HG02763 (cell line): ENCODE data around the gene RABL2A.
"Not testable (repeated sequence)": the region's sequence is repeated elsewhere in the genome, so short reads cannot be mapped to it uniquely, and the experiment has no call there.

Source experiments
- ATAC-seq: cut with Tn5 transposase; IDR thresholded peaks from one replicate; pipeline ENCODE4 v1.9.1; 2021; ENCODE audit warnings: mild to moderate bottlenecking, moderate library complexity; ENCODE audit not compliant: unreplicated experiment

RABL2A gene

GRCh38 chr2:113677330-113677729 is 50.3 kb downstream of the RABL2A start:
- ATAC-seq, result no peak

DNA sequence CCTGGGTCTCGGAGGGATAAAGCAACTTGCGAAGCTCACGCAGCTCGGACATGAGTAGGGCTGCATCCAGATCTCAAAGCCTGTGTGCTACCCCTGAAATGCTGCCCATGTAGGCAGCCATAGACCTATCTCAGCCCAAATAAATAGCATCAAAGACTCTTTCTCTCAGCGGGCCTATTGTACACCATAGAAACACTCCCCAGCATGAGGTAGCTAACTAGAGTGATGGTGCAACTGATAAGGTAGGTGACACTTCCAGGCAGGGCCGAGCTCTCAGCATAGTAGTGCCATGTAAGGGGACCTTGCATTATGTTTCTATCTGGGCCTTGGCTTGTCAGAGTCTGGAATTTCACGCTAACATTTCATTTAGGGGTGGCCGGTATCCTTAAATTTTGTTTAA is 52.4 kb downstream of the RABL2A start:
- no peak for ATAC-seq

DNA sequence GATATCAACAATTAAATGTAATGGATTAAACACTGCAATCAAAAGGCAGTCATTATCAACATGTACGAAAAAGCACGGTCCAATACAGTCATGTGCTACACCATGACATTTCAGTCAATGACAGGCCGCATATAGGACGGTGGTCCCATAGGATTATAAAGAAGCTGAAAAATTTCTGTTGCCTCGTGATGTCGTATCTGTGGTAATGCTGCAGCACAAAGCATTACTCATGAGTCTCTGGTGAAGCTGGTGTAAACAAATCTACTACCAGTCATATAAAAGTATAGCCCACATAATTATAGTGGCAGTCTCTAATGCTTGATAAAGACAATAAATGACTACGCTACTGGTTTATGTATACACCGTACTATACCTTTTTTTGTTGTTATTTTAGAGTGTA is 58.4 kb downstream of the RABL2A start:
- ATAC-seq, result no peak

- ATAC-seq, result no peak
Observed at GRCh38 chr2:113686537-113686936, 59.5 kb downstream of the RABL2A start.

GRCh38 chr2:113690871-113691270 is 63.8 kb downstream of the RABL2A start:
- ATAC-seq, result not testable (repeated sequence)
